ENCODE data around the gene SYT2. TPM values are rescaled to one million over a fixed set of nuclear protein-coding genes. Genes with fewer than 3 reads are reported as not detected.

Gene SYT2
- total and polyA plus RNA-seq, 9 of the 15 experiments (the other 6 are each of a cell fraction or from before 2014, with no cell fraction given) = not detected

- TF ChIP-seq ZBED1 (IDR thresholded peaks at IDR 0.05) (no peak), CEBPG (CRISPR knock-in tag; IDR thresholded peaks at IDR 0.05) (no peak), CEBPG (tag; conservative IDR thresholded peaks at IDR 0.05 in 1 of 2, IDR thresholded peaks at IDR 0.05 in 1 of 2) (no peak), EHMT2 (IDR thresholded peaks at IDR 0.05) (no peak), ZNF551 (CRISPR knock-in tag; IDR thresholded peaks at IDR 0.05) (no peak), TEAD1 (CRISPR knock-in tag; IDR thresholded peaks at IDR 0.05) (no peak), TCF3 (CRISPR knock-in tag; IDR thresholded peaks at IDR 0.05) (peak; percentile 47), TSC22D4 (tag; IDR thresholded peaks at IDR 0.05) (no peak), CBFB (CRISPR knock-in tag; IDR thresholded peaks at IDR 0.05) (no peak), FOXJ2 (tag; IDR thresholded peaks at IDR 0.05) (no peak)
Observed at GRCh38 chr1:202754293-202754692, 44.0 kb upstream of the SYT2 start (continued).

- ATAC-seq = no peak
- H3K4me2 ChIP-seq (ENCODE audit: insufficient read depth, low read length) = no peak overlapping the region
- no TSS peak for BruUV-seq (replicated peaks)
- intact Hi-C loops (cut with micrococcal nuclease) (no loop called here), in situ Hi-C loops (cut with MboI) (loop anchor here (10.0 kb wide), 1 partner anchor 242 kb away; no protein-coding TSS in a partner anchor)
- no peak for FAIRE-seq
- TF ChIP-seq PKNOX1 (IDR thresholded peaks at IDR 0.05) = peak; percentile 26; the same call in 1 of the 2 replicates
- no peak for TF ChIP-seq ZNF347 (CRISPR knock-in tag; IDR thresholded peaks at IDR 0.05; ENCODE audit: low read depth)
- TF ChIP-seq U2AF1 (optimal IDR thresholded peaks at IDR 0.05; ENCODE audit: low read depth, low read length) = no peak
- no peaks in the 10 kb centered on the region for H3K9me3 ChIP-seq (replicated peaks; ENCODE audit: control insufficient read depth, insufficient read depth, low read depth, low read length)
- H3K27ac ChIP-seq (ENCODE audit: extremely low read depth, low read depth, low read length) = no peak overlapping the region
- no peaks in the 10 kb centered on the region for H3K4me1 ChIP-seq (replicated peaks in 1 of 2; ENCODE audit: control insufficient read depth in 2 of 2, insufficient read depth in 2 of 2, low read length in 2 of 2)
- no peak overlapping the region for H3K9ac ChIP-seq (ENCODE audit: insufficient read depth in 1 of 2, low read depth in 2 of 2, low read length in 2 of 2)
- peaks cover 92% of the 10 kb centered on the region for H3K36me3 ChIP-seq (ENCODE audit: control insufficient read depth, insufficient read depth, low read length)
- H3K4me3 ChIP-seq = no peak overlapping the region
- CTCF ChIA-PET (ENCODE audit: low intra/inter-chr PET ratio) = no interaction called here
- WGBS (ENCODE audit: insufficient coverage, low coverage, missing lambda C conversion rate) = 67% methylated on average over 3 of the region's 3 CpGs
- no peaks in the 10 kb centered on the region for H3K79me2 ChIP-seq (ENCODE audit: control insufficient read depth, insufficient read depth, low read length)
- H2AFZ ChIP-seq (ENCODE audit: low read depth, low read length) = no peak overlapping the region
- no peaks in the 10 kb centered on the region for H3K9me1 ChIP-seq (ENCODE audit: control insufficient read depth, insufficient read depth, low read length)
- H3K27me3 ChIP-seq (ENCODE audit: control insufficient read depth in 2 of 2, insufficient read depth in 2 of 2, low read length in 2 of 2) = no peaks in the 10 kb centered on the region
- peak in 1 of 4 experiments; percentile 20 for DNase-seq (ENCODE audit: extremely low read depth in 1 of 4, low spot score in 3 of 4)
- POLR2A ChIA-PET = interaction anchor here (0.7 to 1.4 kb wide), 6 partner anchors 9 to 60 kb away, joined by 3 to 10 read pairs (median 4); no protein-coding TSS in a partner anchor
- no peaks in the 10 kb centered on the region for H4K20me1 ChIP-seq (replicated peaks; ENCODE audit: control insufficient read depth, insufficient read depth, low read length)
Observed at GRCh38 chr1:202752774-202753173, 42.5 kb upstream of the SYT2 start.
